Progenitor cell of endocrine pancreas (in vitro differentiated cells): ENCODE results near the gene EIF4E1B. TPM values are rescaled to one million over a fixed set of nuclear protein-coding genes. Genes with fewer than 3 reads are reported as not detected.

Source experiments
- DNase-seq: peaks from one replicate; pipeline ENCODE4 v3.0.0; 2021; ENCODE audit warnings: low spot score; ENCODE audit not compliant: unreplicated experiment
- H3K27ac Mint-ChIP-seq: 2 replicates; pipeline ENCODE4 v1.8.0; 2021; ENCODE audit warnings: mild to moderate bottlenecking, moderate library complexity, mixed read lengths
- H3K27me3 Mint-ChIP-seq: 2 replicates; pipeline ENCODE4 v1.8.0; 2021; ENCODE audit warnings: mixed read lengths
- H3K36me3 Mint-ChIP-seq: 2 replicates; pipeline ENCODE4 v1.8.0; 2022; ENCODE audit warnings: mixed read lengths; ENCODE audit not compliant: insufficient read depth
- H3K4me1 Mint-ChIP-seq: 2 replicates; pipeline ENCODE4 v1.8.0; 2021; ENCODE audit warnings: low read depth, mixed read lengths
- H3K4me3 Mint-ChIP-seq: 2 replicates; pipeline ENCODE4 v1.8.0; 2021; ENCODE audit warnings: low read depth, mild to moderate bottlenecking, moderate library complexity, mixed read lengths
- H3K9me3 Mint-ChIP-seq: 2 replicates; pipeline ENCODE4 v1.8.0; 2021; ENCODE audit warnings: low read depth, mixed read lengths
- total RNA-seq: library from RNA; stranded (reverse); gene quantifications from 2 replicates; pipeline ENCODE4 v1.2.1, GENCODE V29; 2021
- TF ChIP-seq, protein P1 (sequence below): fragments of 200-600 bp; sonication (generic); IDR thresholded peaks from one replicate; pipeline ENCODE4 v1.5.0; 2021; ENCODE audit warnings: antibody characterized with exemption, mild to moderate bottlenecking; ENCODE audit not compliant: unreplicated experiment

Gene EIF4E1B
- total RNA-seq, 1 donor from 2014 or later: not detected

DNA sequence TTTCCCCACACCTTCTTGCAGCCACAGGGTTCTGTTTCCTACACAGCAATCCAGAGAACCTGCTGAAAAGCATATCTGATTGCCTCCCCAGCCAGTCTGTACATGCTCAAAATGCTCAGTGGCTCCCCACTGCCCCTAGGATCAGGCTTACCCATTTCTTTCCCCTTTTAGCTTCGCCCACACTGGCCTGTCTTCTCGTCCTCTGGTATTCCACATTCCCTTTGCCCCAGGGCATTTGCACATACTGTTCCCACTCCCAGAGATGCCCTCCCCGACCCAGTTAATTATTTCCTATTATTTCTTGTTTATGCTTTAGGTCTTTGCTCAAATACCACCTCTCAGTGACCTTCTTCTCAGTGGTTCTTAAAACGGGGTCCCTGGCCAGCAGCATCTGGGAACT lies 10.1 kb downstream of the EIF4E1B start:
- peaks cover 56% of the 10 kb centered on the region for H3K27me3 Mint-ChIP-seq
- H3K9me3 Mint-ChIP-seq: no peaks in the 10 kb centered on the region
- no peak overlapping the region for H3K4me3 Mint-ChIP-seq
- no peaks in the 10 kb centered on the region for H3K36me3 Mint-ChIP-seq
- no peak for DNase-seq
- TF ChIP-seq, protein P1, sequence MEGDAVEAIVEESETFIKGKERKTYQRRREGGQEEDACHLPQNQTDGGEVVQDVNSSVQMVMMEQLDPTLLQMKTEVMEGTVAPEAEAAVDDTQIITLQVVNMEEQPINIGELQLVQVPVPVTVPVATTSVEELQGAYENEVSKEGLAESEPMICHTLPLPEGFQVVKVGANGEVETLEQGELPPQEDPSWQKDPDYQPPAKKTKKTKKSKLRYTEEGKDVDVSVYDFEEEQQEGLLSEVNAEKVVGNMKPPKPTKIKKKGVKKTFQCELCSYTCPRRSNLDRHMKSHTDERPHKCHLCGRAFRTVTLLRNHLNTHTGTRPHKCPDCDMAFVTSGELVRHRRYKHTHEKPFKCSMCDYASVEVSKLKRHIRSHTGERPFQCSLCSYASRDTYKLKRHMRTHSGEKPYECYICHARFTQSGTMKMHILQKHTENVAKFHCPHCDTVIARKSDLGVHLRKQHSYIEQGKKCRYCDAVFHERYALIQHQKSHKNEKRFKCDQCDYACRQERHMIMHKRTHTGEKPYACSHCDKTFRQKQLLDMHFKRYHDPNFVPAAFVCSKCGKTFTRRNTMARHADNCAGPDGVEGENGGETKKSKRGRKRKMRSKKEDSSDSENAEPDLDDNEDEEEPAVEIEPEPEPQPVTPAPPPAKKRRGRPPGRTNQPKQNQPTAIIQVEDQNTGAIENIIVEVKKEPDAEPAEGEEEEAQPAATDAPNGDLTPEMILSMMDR: no peak
- no peaks in the 10 kb centered on the region for H3K4me1 Mint-ChIP-seq
- H3K27ac Mint-ChIP-seq: no peak overlapping the region

DNA sequence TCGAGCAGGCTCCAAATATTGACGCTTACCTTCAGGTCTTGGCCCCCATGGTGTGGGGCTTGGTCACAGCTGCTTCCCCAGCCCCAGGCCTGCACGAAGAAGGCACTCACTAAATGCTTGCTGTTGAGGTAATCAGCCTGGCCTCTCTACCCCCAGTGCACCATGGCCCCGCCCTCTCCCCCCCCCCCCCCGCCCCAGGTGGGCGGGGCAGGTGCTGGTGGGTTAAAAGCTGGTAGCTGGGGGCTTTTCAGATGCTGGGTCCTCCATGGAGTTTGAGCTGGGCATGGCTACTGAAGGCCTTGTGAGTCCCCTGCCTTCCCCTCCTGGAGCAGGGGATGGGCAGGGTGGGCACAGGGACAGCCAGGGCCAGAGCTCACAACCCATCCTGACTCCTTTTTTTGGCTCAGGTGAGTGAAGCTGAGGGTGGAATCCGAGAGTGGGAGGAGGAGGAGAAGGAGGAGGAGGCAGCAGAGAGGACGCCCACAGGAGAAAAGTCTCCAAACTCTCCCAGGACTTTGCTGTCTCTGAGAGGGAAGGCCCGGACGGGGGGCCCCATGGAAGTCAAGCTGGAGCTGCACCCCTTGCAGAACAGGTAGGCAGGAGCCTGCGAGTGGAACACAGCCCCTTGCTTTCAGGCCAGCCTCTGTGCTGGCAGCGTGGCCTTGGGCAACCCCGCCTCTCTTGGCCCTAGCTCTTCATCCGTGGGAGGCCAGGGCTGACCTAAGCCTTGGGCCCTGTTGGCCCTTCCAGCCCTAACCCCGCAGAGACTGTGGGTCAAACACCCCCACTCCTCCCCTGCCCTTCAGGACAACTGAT lies 12.4 kb downstream of the EIF4E1B start:
- Mint-ChIP-seq H3K9me3 (no peaks in the 10 kb centered on the region), H3K36me3 (no peaks in the 10 kb centered on the region), H3K27me3 (peaks cover 36% of the 10 kb centered on the region), H3K4me3 (no peak overlapping the region), H3K4me1 (no peaks in the 10 kb centered on the region), H3K27ac (no peak overlapping the region)
- DNase-seq: no peak
- TF ChIP-seq, protein P1: no peak

DNA sequence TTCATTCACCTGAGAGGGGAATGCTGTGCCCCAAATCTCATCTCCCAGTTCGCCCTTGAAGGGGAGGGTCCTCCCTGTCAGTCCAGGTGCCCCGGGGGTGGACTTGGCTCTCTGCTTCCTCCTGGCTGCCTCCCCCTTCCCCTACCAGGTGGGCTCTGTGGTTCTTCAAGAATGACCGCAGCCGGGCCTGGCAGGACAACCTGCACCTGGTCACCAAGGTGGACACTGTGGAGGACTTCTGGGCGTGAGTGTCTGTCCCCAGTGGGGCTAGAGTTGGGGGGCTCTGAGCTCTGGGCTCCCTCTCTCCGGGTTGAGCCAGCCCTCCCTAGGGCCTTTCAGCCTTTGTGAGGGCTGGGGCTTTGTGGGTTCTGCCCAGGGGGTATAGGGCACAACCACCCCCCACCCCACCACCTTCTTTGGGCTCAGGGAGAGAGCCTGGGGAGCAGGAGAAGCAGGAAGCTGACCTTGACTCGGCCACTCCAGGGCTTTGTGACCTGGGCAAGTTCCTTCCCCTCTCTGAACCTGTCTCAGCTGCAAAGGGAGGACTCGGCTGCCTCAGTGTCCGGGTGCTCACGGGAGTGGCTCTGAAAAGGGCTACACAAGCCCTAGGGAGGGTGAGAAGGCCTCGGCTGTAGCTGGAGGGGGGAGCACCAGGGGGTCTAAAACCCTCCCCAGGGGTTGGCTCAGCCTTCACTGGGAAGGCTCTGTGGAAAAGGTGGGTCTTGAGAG lies 13.2 kb downstream of the EIF4E1B start:
- TF ChIP-seq, protein P1: no peak
- no peak overlapping the region for H3K27ac Mint-ChIP-seq
- H3K9me3 Mint-ChIP-seq: no peaks in the 10 kb centered on the region
- H3K36me3 Mint-ChIP-seq: no peaks in the 10 kb centered on the region
- no peak overlapping the region for H3K4me3 Mint-ChIP-seq
- no peak for DNase-seq
- H3K4me1 Mint-ChIP-seq: no peaks in the 10 kb centered on the region
- peaks cover 30% of the 10 kb centered on the region for H3K27me3 Mint-ChIP-seq

DNA sequence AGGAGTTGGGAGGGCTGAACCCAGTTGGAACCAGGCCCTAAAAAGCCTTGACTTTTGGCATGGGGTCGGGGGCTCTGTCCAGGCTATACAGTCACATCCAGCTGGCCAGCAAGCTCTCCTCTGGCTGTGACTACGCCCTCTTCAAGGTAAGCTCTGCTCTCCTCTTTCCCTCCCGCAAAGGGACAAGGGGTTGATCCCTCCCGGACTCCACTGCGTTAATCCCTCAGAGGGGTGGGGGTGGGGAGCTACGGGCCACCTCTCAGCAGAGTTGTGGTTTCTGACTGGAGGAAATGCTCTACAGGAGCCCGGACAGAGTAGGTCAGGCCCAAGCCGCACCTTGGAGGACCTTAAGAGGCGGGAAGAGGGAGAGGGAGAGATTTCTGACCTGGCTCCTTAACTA lies 13.8 kb downstream of the EIF4E1B start:
- Mint-ChIP-seq H3K4me3 (no peak overlapping the region), H3K27me3 (peaks cover 26% of the 10 kb centered on the region), H3K4me1 (no peaks in the 10 kb centered on the region), H3K9me3 (no peaks in the 10 kb centered on the region), H3K27ac (no peak overlapping the region), H3K36me3 (no peaks in the 10 kb centered on the region)
- DNase-seq: no peak
- TF ChIP-seq, protein P1: no peak

DNA sequence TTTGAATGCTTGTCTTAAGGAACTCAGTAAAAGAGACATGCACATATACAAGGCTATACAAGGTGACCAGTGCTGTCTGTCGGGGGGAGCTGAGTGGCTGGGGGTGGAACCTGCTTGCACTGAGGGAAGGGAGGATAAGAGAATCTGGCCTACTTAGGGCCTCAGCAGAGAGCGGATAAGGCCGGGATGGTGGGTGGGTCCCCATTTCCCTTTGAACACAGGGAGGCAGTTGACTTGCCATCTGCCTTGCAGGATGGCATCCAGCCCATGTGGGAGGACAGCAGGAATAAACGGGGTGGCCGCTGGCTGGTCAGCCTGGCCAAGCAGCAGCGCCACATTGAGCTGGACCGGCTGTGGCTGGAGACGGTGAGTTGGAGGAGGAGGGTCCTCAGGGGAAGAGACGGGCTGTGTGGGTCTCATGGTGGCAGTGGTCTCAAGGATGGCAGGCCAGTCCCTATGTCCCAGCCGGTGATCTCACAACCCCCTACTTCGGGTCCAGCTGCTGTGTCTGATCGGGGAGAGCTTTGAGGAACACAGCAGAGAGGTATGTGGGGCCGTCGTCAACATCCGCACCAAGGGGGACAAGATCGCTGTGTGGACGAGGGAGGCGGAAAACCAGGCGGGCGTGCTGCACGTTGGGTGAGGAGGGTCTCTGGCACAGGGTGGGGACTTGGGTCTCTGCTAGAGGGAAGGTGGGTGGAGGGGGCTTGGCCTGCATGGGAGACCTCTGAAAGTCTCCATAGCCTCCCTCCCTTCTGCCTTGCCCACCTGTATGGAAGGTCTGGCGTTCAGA lies 14.6 kb downstream of the EIF4E1B start:
- Mint-ChIP-seq H3K36me3 (no peaks in the 10 kb centered on the region), H3K4me1 (no peaks in the 10 kb centered on the region), H3K4me3 (no peak overlapping the region), H3K27ac (no peak overlapping the region), H3K9me3 (no peaks in the 10 kb centered on the region), H3K27me3 (peaks cover 22% of the 10 kb centered on the region)
- TF ChIP-seq, protein P1: no peak
- DNase-seq: no peak
